Astrocyte (in vitro differentiated cells and primary cell): Measurements from ENCODE around the gene ARRDC3. TPM values are rescaled to one million over a fixed set of nuclear protein-coding genes. Genes with fewer than 3 reads are reported as not detected.
"Not testable (repeated sequence)": the region's sequence is repeated elsewhere in the genome, so short reads cannot be mapped to it uniquely, and the experiment has no call there.

Source experiments
- DNase-seq: peaks from one replicate; pipeline ENCODE4 v3.0.0-alpha.2; 2010; ENCODE audit warnings: low read depth
- FAIRE-seq: peaks from 2 replicates; lab custom pipeline; 2011; peaks lifted over from hg19 to GRCh38; lab: Jason Lieb, UNC
- H2AFZ ChIP-seq: 2 replicates; pipeline ENCODE4 v1.6.0; 2012; ENCODE audit warnings: low read depth, low read length, inconsistent platforms
- H3K27ac ChIP-seq: 2 replicates; pipeline ENCODE4 v1.5.1; 2011; ENCODE audit warnings: low read depth, low read length, inconsistent platforms
- H3K27me3 ChIP-seq: 2 replicates; pipeline ENCODE4 v1.6.0; 2011; ENCODE audit warnings: low read length, inconsistent platforms; ENCODE audit not compliant: insufficient read depth
- H3K36me3 ChIP-seq: 2 replicates; pipeline ENCODE4 v1.5.1; 2011; ENCODE audit warnings: low read length, inconsistent platforms; ENCODE audit not compliant: insufficient read depth
- H3K4me1 ChIP-seq: 2 replicates; pipeline ENCODE4 v1.5.1; 2011; ENCODE audit warnings: low read length, inconsistent platforms; ENCODE audit not compliant: insufficient read depth
- H3K4me2 ChIP-seq: 2 replicates; pipeline ENCODE4 v1.6.0; 2012; ENCODE audit warnings: low read length, inconsistent platforms
- H3K4me3 ChIP-seq: 2 replicates; pipeline ENCODE4 v1.5.1; 2011; ENCODE audit warnings: low read depth, mild to moderate bottlenecking, low read length, inconsistent platforms; ENCODE audit not compliant: insufficient read depth
- H3K79me2 ChIP-seq: 2 replicates; pipeline ENCODE4 v1.6.0; 2012; ENCODE audit warnings: mild to moderate bottlenecking, low read length, inconsistent platforms; ENCODE audit not compliant: insufficient read depth
- H3K9ac ChIP-seq: 2 replicates; pipeline ENCODE4 v1.6.0; 2012; ENCODE audit warnings: mild to moderate bottlenecking, low read length, inconsistent platforms
- H3K9me3 ChIP-seq: 2 replicates; pipeline ENCODE4 v1.5.1; 2012; ENCODE audit warnings: low read depth, mild to moderate bottlenecking, low read length, inconsistent platforms; ENCODE audit not compliant: insufficient read depth
- H4K20me1 ChIP-seq: 2 replicates; pipeline ENCODE4 v1.6.0; 2012; ENCODE audit warnings: low read length, inconsistent platforms; ENCODE audit not compliant: insufficient read depth
- H3K27ac Mint-ChIP-seq: one replicate; pipeline ENCODE4 v1.8.0; 2021; ENCODE audit warnings: mild to moderate bottlenecking, mixed read lengths; ENCODE audit not compliant: unreplicated experiment
- H3K27me3 Mint-ChIP-seq: one replicate; pipeline ENCODE4 v1.8.0; 2021; ENCODE audit warnings: low read depth, mixed read lengths; ENCODE audit not compliant: unreplicated experiment
- H3K36me3 Mint-ChIP-seq: one replicate; pipeline ENCODE4 v1.8.0; 2021; ENCODE audit warnings: low read depth, mixed read lengths; ENCODE audit not compliant: unreplicated experiment
- H3K4me1 Mint-ChIP-seq: one replicate; pipeline ENCODE4 v1.8.0; 2021; ENCODE audit warnings: low read depth, mixed read lengths; ENCODE audit not compliant: unreplicated experiment
- H3K4me3 Mint-ChIP-seq: one replicate; pipeline ENCODE4 v1.8.0; 2021; ENCODE audit warnings: mild to moderate bottlenecking, moderate library complexity, mixed read lengths; ENCODE audit not compliant: unreplicated experiment
- H3K9me3 Mint-ChIP-seq: one replicate; pipeline ENCODE4 v1.8.0; 2021; ENCODE audit warnings: mild to moderate bottlenecking, mixed read lengths; ENCODE audit not compliant: unreplicated experiment
- CTCF ChIP-seq: IDR thresholded peaks from 2 replicates; pipeline ENCODE4 v1.5.1; 2011; ENCODE audit warnings: low read depth, mild to moderate bottlenecking, inconsistent platforms, low read length, moderate library complexity; ENCODE audit not compliant: insufficient read depth
- EZH2 ChIP-seq: IDR thresholded peaks from 2 replicates; pipeline ENCODE4 v1.6.1; 2012; ENCODE audit warnings: mild to moderate bottlenecking, low read length, inconsistent platforms; ENCODE audit not compliant: insufficient read depth
- total RNA-seq: library from RNA; stranded (reverse); gene quantifications from 2 replicates; pipeline ENCODE4 v1.2.1, GENCODE V29; 2021

ARRDC3 gene
- total RNA-seq, 1 donor from 2014 or later = 94.7 TPM

GRCh38 chr5:91401175-91401574 lies 18.1 kb upstream of the ARRDC3 start:
- DNase-seq (peak; percentile 68), FAIRE-seq (no peak)
- Histone ChIP-seq H4K20me1 (no peaks in the 10 kb centered on the region), H3K9ac (no peak overlapping the region), H3K27me3 (no peaks in the 10 kb centered on the region), H3K27ac (no peak overlapping the region), H3K4me2 (no peak overlapping the region), H3K79me2 (no peaks in the 10 kb centered on the region), H3K9me3 (no peaks in the 10 kb centered on the region), H2AFZ (no peak overlapping the region), H3K4me3 (no peak overlapping the region), H3K4me1 (no peaks in the 10 kb centered on the region), H3K36me3 (no peaks in the 10 kb centered on the region)
- Mint-ChIP-seq H3K9me3 (no peaks in the 10 kb centered on the region), H3K4me3 (no peak overlapping the region), H3K36me3 (no peaks in the 10 kb centered on the region), H3K27ac (peak overlapping the region; percentile 75), H3K27me3 (peaks cover 2% of the 10 kb centered on the region), H3K4me1 (peaks cover 13% of the 10 kb centered on the region)
- TF ChIP-seq EZH2 = no peak
- no peak for TF ChIP-seq CTCF

DNA sequence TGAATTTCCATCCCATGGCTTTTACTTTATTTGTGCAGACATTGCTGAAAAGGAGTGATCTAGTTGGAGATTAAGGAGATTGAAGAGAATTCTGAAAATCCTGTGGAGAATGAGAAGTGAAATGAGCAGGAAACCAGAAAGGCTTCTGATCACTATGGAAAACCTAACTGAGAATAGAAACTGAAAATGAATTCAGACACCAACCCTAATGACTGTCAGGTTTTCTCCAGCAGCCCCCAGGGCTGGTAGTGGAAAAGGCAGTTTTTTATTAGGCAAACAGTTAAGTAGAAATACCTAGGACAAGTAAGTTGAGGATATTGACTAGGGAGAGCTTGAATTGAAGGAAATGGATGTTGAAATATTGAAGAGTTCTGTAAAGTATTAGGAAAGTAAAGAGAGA lies 14.7 kb upstream of the ARRDC3 start:
- H3K9me3 Mint-ChIP-seq = no peaks in the 10 kb centered on the region
- no peak overlapping the region for H3K27ac ChIP-seq
- H3K4me1 ChIP-seq = no peaks in the 10 kb centered on the region
- H3K27me3 Mint-ChIP-seq = peaks cover 2% of the 10 kb centered on the region
- H3K4me3 ChIP-seq = no peak overlapping the region
- H3K36me3 Mint-ChIP-seq = no peaks in the 10 kb centered on the region
- H3K27me3 ChIP-seq = no peaks in the 10 kb centered on the region
- H3K4me2 ChIP-seq = no peak overlapping the region
- DNase-seq = no peak
- H3K79me2 ChIP-seq = no peaks in the 10 kb centered on the region
- no peaks in the 10 kb centered on the region for H3K9me3 ChIP-seq
- H3K27ac Mint-ChIP-seq = no peak overlapping the region
- no peak for TF ChIP-seq CTCF
- TF ChIP-seq EZH2 = no peak
- no peak for FAIRE-seq
- no peaks in the 10 kb centered on the region for H3K36me3 ChIP-seq
- H3K9ac ChIP-seq = no peak overlapping the region
- H3K4me3 Mint-ChIP-seq = no peak overlapping the region
- H2AFZ ChIP-seq = no peak overlapping the region
- H3K4me1 Mint-ChIP-seq = peaks cover 13% of the 10 kb centered on the region
- no peaks in the 10 kb centered on the region for H4K20me1 ChIP-seq

GRCh38 chr5:91390268-91390667 lies 7.2 kb upstream of the ARRDC3 start:
- H3K27ac ChIP-seq = no peak overlapping the region
- no peaks in the 10 kb centered on the region for H4K20me1 ChIP-seq
- Mint-ChIP-seq H3K9me3 (no peaks in the 10 kb centered on the region), H3K27ac (no peak overlapping the region), H3K4me1 (no peaks in the 10 kb centered on the region), H3K27me3 (no peaks in the 10 kb centered on the region), H3K4me3 (no peak overlapping the region), H3K36me3 (no peaks in the 10 kb centered on the region)
- FAIRE-seq (no peak), DNase-seq (no peak)
- no peak overlapping the region for H3K4me3 ChIP-seq
- no peaks in the 10 kb centered on the region for H3K9me3 ChIP-seq
- H3K4me1 ChIP-seq = no peaks in the 10 kb centered on the region
- H3K36me3 ChIP-seq = no peaks in the 10 kb centered on the region
- no peak overlapping the region for H3K4me2 ChIP-seq
- no peaks in the 10 kb centered on the region for H3K79me2 ChIP-seq
- H2AFZ ChIP-seq = no peak overlapping the region
- TF ChIP-seq CTCF (no peak), EZH2 (no peak)
- H3K27me3 ChIP-seq = no peaks in the 10 kb centered on the region
- no peak overlapping the region for H3K9ac ChIP-seq

GRCh38 chr5:91389555-91389954 lies 6.4 kb upstream of the ARRDC3 start:
- H3K4me3 ChIP-seq, H3K4me3 Mint-ChIP-seq, FAIRE-seq, H3K9ac ChIP-seq, H3K36me3 Mint-ChIP-seq, H2AFZ ChIP-seq, H3K27ac Mint-ChIP-seq, H3K4me1 ChIP-seq, H4K20me1 ChIP-seq, H3K9me3 ChIP-seq, H3K4me1 Mint-ChIP-seq, H3K27ac ChIP-seq, H3K27me3 Mint-ChIP-seq, H3K4me2 ChIP-seq, H3K27me3 ChIP-seq, DNase-seq, H3K9me3 Mint-ChIP-seq, H3K79me2 ChIP-seq, H3K36me3 ChIP-seq: not testable (repeated sequence)
